Ovary (tissue), 9 donors: ENCODE results near the gene ZNF133. TPM values are rescaled to one million over a fixed set of nuclear protein-coding genes. Genes with fewer than 3 reads are reported as not detected.

Experiments
- DNase-seq, 5 donors: peaks; one replicate each; pipeline ENCODE4 v3.0.0-alpha.2; 2019 to 2020
- H3K27ac ChIP-seq, 2 donors: fragments of 200-600 bp; one replicate each; pipeline versions ENCODE4 v1.5.1 to v1.8.0; 2019 to 2022
- H3K27me3 ChIP-seq: fragments of 200-600 bp; one replicate; pipeline ENCODE4 v1.8.0; 2022
- H3K36me3 ChIP-seq: fragments of 200-600 bp; sonication (generic); one replicate; pipeline ENCODE4 v1.5.1; 2019
- H3K4me1 ChIP-seq: one replicate; pipeline ENCODE4 v1.8.1; 2013; ENCODE audit warnings: mild to moderate bottlenecking, moderate library complexity; ENCODE audit not compliant: insufficient read depth
- H3K4me3 ChIP-seq: fragments of 200-600 bp; sonication (generic); one replicate; pipeline ENCODE4 v1.5.1; 2017
- H3K9me3 ChIP-seq, 2 donors: fragments of 200-600 bp in 1 of 2; sonication (generic) in 1 of 2; one replicate each; pipeline versions ENCODE4 v1.5.1 to v1.8.1; 2013 to 2019; ENCODE audit warnings: mild to moderate bottlenecking in 1 of 2, moderate library complexity in 1 of 2
- EP300 ChIP-seq: sonication (generic); formaldehyde crosslinking; IDR thresholded peaks from one replicate; pipeline ENCODE4 v1.6.1; 2017; ENCODE audit warnings: antibody characterized with exemption
- POLR2A ChIP-seq: fragments of 450-650 bp; IDR thresholded peaks from one replicate; pipeline ENCODE4 v1.6.1; 2017; ENCODE audit warnings: antibody characterized with exemption, mild to moderate bottlenecking, moderate library complexity
- WGBS, 3 donors: extraction: QIAGEN DNeasy Blood & Tissue Kit in 1 of 3; methylation state at CpG; one replicate each; pipeline versions ENCODE4 v1.1.5 to v1.1.7; 2013 to 2017; 5-methylcytosine and 5-hydroxymethylcytosine counted together
- intact Hi-C, 4 donors: fragments of 100-400 bp; cut with DNase I; formaldehyde crosslinking; loops; one replicate each; pipeline versions ENCODE4 v1.11.0 to v1.15.1; 2022 to 2023
- polyA plus RNA-seq, 2 donors: library from polyadenylated mRNA; stranded (reverse); fragments of 200-250 nt in 1 of 2; fragments of 350-450 nt in 1 of 2; fragmentation: Illumina TruSeq in 1 of 2; extraction: RNeasy Lipid Tissue Mini Kit (QIAGEN cat#74804) in 1 of 2; gene quantifications; one replicate each; pipeline ENCODE4 v1.2.3, GENCODE V29; 2013 to 2014
- small RNA-seq: library from RNA; depleted of rRNA; stranded (forward); fragments of <200 nt; gene quantifications from one replicate; pipeline ENCODE3, GENCODE V24; 2016
- total RNA-seq, 7 donors: library from RNA; depleted of rRNA in 2 of 7; stranded (reverse); fragments of >200 nt in 2 of 7; fragmentation: NEBNext Ultra II Directional in 3 of 7; extraction: Animal tissue kit (Norgen Biotek cat#: 25700) in 3 of 7; gene quantifications; one replicate each; pipeline versions ENCODE4 v1.1.0 to v1.2.4, GENCODE V29; 2016 to 2023
- TF ChIP-seq, protein P1 (sequence below), 3 donors: fragments of 450-650 bp in 2 of 3; fragments of 200-600 bp in 1 of 3; IDR thresholded peaks; one replicate each; pipeline versions ENCODE4 v1.5.1 to v1.8.0; 2016 to 2022; ENCODE audit warnings: antibody characterized with exemption in 3 of 3, mild to moderate bottlenecking in 1 of 3
- donor health status: DM: no; HTN: no; CAD: no; lungs with moderate emphysema.
- donor health status: DM: no; HTN: no; CAD: no.
- donor health status: Bipolar disorder and iron deficiency.
- donor health status: DM: yes; HTN: yes; CAD: no.
- donor health status: DM: no; HTN: no; CAD: no.
- donor health status: DM: yes; HTN: yes; CAD: no.

ZNF133 gene
- total and polyA plus RNA-seq, 9 donors = 12.8 to 20.0 (median 14.5) TPM

DNA sequence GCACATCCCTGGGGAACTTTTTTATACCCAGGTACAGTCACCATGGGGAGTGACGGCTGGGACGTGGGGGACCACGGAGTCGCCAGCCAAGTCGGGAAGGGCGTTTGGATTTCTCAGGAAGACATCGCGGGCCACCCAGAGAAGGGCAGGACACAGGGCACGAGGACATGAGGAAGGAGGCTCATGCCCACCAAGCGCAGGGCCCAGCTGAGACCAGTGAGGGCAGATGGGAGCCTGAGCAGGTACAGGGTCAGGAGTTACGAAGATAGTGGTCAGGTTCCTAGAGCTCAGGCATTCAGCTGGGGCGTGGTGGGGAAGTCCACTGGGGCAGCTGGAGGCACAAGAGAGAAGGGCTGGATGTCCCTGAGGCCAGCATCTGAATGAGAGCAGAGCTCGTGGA lies 74.6 kb downstream of the ZNF133 start:
- intact Hi-C loops = no loop called here

DNA sequence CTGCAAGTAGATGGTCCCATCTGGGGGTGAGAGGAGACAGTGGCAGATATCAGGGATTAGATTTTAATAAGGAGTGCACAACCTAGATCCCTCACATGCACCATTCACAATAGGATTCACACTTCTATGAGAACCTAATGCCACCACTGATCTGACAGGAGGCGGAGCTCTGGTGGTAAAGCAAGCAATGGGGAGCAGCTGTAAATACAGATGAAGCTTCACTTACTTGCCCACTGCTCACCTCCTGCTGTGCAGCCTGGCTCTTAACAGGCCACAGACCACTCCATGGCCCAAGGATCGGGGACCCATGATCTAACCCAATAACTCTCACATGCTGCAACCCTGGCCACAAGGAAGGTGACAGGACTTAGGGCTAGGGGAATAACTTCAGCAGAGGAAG lies 75.4 kb downstream of the ZNF133 start:
- Histone ChIP-seq H3K36me3 (no peaks in the 10 kb centered on the region), H3K4me1 (no peaks in the 10 kb centered on the region), H3K4me3 (no peak overlapping the region), H3K27ac (no peak overlapping the region), H3K9me3 (no peaks in the 10 kb centered on the region), H3K27me3 (no peaks in the 10 kb centered on the region)
- TF ChIP-seq EP300 = no peak
- TF ChIP-seq POLR2A = no peak
- TF ChIP-seq, protein P1, sequence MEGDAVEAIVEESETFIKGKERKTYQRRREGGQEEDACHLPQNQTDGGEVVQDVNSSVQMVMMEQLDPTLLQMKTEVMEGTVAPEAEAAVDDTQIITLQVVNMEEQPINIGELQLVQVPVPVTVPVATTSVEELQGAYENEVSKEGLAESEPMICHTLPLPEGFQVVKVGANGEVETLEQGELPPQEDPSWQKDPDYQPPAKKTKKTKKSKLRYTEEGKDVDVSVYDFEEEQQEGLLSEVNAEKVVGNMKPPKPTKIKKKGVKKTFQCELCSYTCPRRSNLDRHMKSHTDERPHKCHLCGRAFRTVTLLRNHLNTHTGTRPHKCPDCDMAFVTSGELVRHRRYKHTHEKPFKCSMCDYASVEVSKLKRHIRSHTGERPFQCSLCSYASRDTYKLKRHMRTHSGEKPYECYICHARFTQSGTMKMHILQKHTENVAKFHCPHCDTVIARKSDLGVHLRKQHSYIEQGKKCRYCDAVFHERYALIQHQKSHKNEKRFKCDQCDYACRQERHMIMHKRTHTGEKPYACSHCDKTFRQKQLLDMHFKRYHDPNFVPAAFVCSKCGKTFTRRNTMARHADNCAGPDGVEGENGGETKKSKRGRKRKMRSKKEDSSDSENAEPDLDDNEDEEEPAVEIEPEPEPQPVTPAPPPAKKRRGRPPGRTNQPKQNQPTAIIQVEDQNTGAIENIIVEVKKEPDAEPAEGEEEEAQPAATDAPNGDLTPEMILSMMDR (IDR thresholded peaks at IDR 0.05) = no peak
- DNase-seq = no peak
- intact Hi-C loops = no loop called here
- WGBS, 3 donors = 85 to 90% (median 90%) methylated on average over 2 of the region's 2 CpGs

More for the DNA sequence above, 74.6 kb downstream of the ZNF133 start:
- H3K9me3 ChIP-seq = no peaks in the 10 kb centered on the region
- no peaks in the 10 kb centered on the region for H3K4me1 ChIP-seq
- H3K36me3 ChIP-seq = no peaks in the 10 kb centered on the region
- no peak overlapping the region for H3K27ac ChIP-seq
- H3K27me3 ChIP-seq = no peaks in the 10 kb centered on the region
- TF ChIP-seq EP300 (no peak), POLR2A (no peak)
- TF ChIP-seq, protein P1 (IDR thresholded peaks at IDR 0.05) = no peak
- DNase-seq = no peak
- WGBS, 3 donors = 86 to 88% (median 87%) methylated on average over 13 of the region's 13 CpGs
- H3K4me3 ChIP-seq = no peak overlapping the region

DNA sequence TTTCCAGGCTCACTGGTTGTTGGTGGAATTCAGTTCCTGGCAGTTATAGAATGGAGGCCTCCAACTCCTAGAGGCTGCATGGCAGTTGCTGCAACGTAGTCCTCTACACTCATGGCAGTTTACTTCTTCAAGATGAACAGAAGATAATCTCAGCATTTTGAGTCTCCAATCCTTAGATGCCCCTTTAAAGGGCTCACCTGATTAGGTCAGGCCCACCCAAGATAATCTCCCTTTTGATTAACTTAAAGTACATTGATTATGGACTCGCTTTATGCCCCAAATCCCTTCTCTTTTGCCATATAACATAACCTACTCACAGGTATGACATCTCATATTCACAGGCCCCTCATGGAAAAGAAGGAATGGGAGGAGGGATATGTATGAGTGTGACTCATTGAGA lies 76.4 kb downstream of the ZNF133 start:
- intact Hi-C loops = no loop called here
- H3K36me3 ChIP-seq = no peaks in the 10 kb centered on the region
- no peaks in the 10 kb centered on the region for H3K9me3 ChIP-seq
- H3K27ac ChIP-seq = no peak overlapping the region
- TF ChIP-seq, protein P1 (IDR thresholded peaks at IDR 0.05) = no peak
- TF ChIP-seq POLR2A = no peak
- TF ChIP-seq EP300 = no peak
- no peaks in the 10 kb centered on the region for H3K4me1 ChIP-seq
- H3K27me3 ChIP-seq = no peaks in the 10 kb centered on the region
- no peak overlapping the region for H3K4me3 ChIP-seq
- 72 to 80% (median 76%) methylated on average over 2 of the region's 2 CpGs for WGBS, 3 donors
- no peak for DNase-seq

Small RNAs within 50 kb of the gene (small RNA-seq; reads per million reads assigned to genes)
- gene RN7SL14P (not detected), gene RNU2-56P (not detected)

Other genes starting within 250 kb of the ZNF133 start
- 10 to 100 TPM in 1 of 7 donors, 1 to 10 TPM in 1, under 1 TPM in 3, not detected in 2; 0.15 to 11.4 (median 0.72) TPM for gene OVOL2, start 230.6 kb upstream of the ZNF133 start, total RNA-seq
- gene OVOL2, start 230.6 kb upstream of the ZNF133 start, polyA plus RNA-seq = not detected
- gene KAT14, start 150.7 kb upstream of the ZNF133 start, total RNA-seq = 10 to 100 TPM; 10.0 to 18.5 (median 14.8) TPM
- gene KAT14, start 150.7 kb upstream of the ZNF133 start, polyA plus RNA-seq = 10 to 100 TPM; 11.0 to 19.5 TPM
- 10 to 100 TPM in 6 of 7 donors, 1 to 10 TPM in 1; 9.9 to 17.7 (median 15.1) TPM for gene PET117, start 150.7 kb upstream of the ZNF133 start, total RNA-seq
- 10 to 100 TPM in 1 of 2 donors, 1 to 10 TPM in 1; 8.6 to 13.0 TPM for gene PET117, start 150.7 kb upstream of the ZNF133 start, polyA plus RNA-seq
- 1 to 10 TPM; 3.1 to 6.5 (median 3.9) TPM for gene DZANK1, start 178.5 kb downstream of the ZNF133 start, total RNA-seq
- gene DZANK1, start 178.5 kb downstream of the ZNF133 start, polyA plus RNA-seq = 1 to 10 TPM; 2.2 to 3.0 TPM
- gene POLR3F, start 178.9 kb downstream of the ZNF133 start, total RNA-seq = 10 to 100 TPM in 2 of 7 donors, 1 to 10 TPM in 5; 6.5 to 13.2 (median 9.0) TPM
- gene POLR3F, start 178.9 kb downstream of the ZNF133 start, polyA plus RNA-seq = 10 to 100 TPM in 1 of 2 donors, 1 to 10 TPM in 1; 8.2 to 12.3 TPM
- 10 to 100 TPM; 10.6 to 13.3 (median 11.8) TPM for gene RBBP9, start 208.7 kb downstream of the ZNF133 start, total RNA-seq
- 10 to 100 TPM in 1 of 2 donors, 1 to 10 TPM in 1; 6.9 to 26.0 TPM for gene RBBP9, start 208.7 kb downstream of the ZNF133 start, polyA plus RNA-seq
- gene SEC23B, start 219.4 kb downstream of the ZNF133 start, total RNA-seq = 10 to 100 TPM; 25.2 to 48.0 (median 35.9) TPM
- gene SEC23B, start 219.4 kb downstream of the ZNF133 start, polyA plus RNA-seq = 10 to 100 TPM; 11.2 to 47.6 TPM